Urinary bladder (tissue), 4 donors: Measurements from ENCODE around the gene NEU4. TPM values are rescaled to one million over a fixed set of nuclear protein-coding genes. Genes with fewer than 3 reads are reported as not detected.
"Not testable (repeated sequence)": the region's sequence is repeated elsewhere in the genome, so short reads cannot be mapped to it uniquely, and the experiment has no call there.

Experiments
- DNase-seq: peaks from one replicate; pipeline ENCODE4 v3.0.0-alpha.2; 2015; ENCODE audit errors: extremely low spot score
- H3K27ac ChIP-seq: one replicate; pipeline ENCODE4 v1.5.1; 2013; ENCODE audit warnings: low read depth, mild to moderate bottlenecking, moderate library complexity
- H3K36me3 ChIP-seq: one replicate; pipeline ENCODE4 v1.6.1; 2013; ENCODE audit warnings: mild to moderate bottlenecking, moderate library complexity; ENCODE audit not compliant: insufficient read depth
- H3K4me1 ChIP-seq: one replicate; pipeline ENCODE4 v1.6.1; 2013; ENCODE audit warnings: mild to moderate bottlenecking, moderate library complexity; ENCODE audit not compliant: insufficient read depth
- H3K4me3 ChIP-seq: one replicate; pipeline ENCODE4 v1.5.1; 2013; ENCODE audit warnings: low read depth, low read length
- WGBS: extraction: QIAGEN DNeasy Blood & Tissue Kit; methylation state at CpG from one replicate; pipeline ENCODE4 v1.1.7; 2013; 5-methylcytosine and 5-hydroxymethylcytosine counted together
- polyA plus RNA-seq: library from polyadenylated mRNA; stranded (reverse); fragments of 200-250 nt; gene quantifications from one replicate; pipeline ENCODE4 v1.2.3, GENCODE V29; 2013
- total RNA-seq: library from RNA; depleted of rRNA; stranded (reverse); fragments of >200 nt; gene quantifications from one replicate; pipeline ENCODE4 v1.2.3, GENCODE V29; 2014
- donor health status: healthy with polysubstance abuse.
- donor health status: healthy.

NEU4 gene
- total and polyA plus RNA-seq, 2 donors, result 0.21 to 0.29 TPM

DNA sequence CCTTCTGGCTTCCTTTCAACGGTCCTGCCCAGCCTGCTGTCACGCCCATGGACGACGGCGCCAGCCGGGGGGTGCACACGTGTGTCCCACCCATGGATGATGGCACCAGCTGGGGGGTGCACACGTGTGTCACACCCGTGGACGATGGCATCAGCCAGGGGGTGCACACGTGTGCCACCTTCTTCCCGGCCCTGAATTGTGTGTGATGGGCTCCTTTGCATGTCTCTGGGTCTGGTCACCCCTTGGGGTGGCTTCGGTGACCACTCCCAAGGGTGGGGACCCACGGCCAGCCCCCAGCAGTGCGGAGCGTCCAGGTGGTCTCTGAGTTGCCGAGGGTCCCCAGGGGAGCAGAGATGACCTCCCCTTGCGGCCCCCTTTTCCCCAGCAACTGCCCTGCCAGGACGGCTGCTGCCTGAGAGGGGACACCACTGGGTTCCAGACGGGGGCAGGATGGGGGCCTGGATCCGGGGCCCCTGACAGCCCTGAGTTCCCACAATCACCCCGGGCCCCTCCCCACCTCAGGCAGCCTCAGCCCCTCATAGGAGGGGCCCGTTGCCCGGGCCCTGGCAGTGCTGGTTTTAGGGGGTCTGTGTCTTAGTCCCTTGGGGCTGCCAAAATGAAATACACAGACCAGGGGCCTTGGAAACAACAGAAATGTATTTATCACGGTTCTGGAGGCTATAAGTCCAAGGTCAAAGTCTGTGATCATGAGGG is 9.4 kb downstream of the NEU4 start:
- 80% methylated on average over 25 of the region's 25 CpGs for whole genome bisulfite sequencing
- no peak overlapping the region for H3K4me3 ChIP-seq
- no peak for DNase-seq
- H3K36me3 ChIP-seq, result no peaks in the 10 kb centered on the region
- no peaks in the 10 kb centered on the region for H3K4me1 ChIP-seq
- H3K27ac ChIP-seq, result no peak overlapping the region

DNA sequence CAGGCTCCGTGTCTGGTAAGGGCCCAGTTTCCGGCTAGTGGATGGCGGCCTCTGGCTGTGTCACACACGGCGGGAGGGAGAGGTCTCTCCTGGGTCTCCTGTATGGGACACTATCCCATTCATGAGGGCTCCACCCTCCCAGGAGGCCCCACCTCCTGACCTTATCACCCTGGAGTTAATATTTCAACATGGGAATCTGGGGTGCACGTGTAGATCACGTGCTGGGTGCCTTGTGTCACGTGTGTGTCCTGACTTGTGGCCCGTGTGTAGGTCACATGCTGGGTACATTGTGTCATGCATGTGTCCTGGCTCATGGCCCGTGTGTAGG is 9.9 kb downstream of the NEU4 start:
- no peak overlapping the region for H3K4me3 ChIP-seq
- H3K4me1 ChIP-seq, result no peaks in the 10 kb centered on the region
- no peak overlapping the region for H3K27ac ChIP-seq
- no peak for DNase-seq
- WGBS, result 70% methylated on average over 10 of the region's 10 CpGs
- H3K36me3 ChIP-seq, result no peaks in the 10 kb centered on the region

DNA sequence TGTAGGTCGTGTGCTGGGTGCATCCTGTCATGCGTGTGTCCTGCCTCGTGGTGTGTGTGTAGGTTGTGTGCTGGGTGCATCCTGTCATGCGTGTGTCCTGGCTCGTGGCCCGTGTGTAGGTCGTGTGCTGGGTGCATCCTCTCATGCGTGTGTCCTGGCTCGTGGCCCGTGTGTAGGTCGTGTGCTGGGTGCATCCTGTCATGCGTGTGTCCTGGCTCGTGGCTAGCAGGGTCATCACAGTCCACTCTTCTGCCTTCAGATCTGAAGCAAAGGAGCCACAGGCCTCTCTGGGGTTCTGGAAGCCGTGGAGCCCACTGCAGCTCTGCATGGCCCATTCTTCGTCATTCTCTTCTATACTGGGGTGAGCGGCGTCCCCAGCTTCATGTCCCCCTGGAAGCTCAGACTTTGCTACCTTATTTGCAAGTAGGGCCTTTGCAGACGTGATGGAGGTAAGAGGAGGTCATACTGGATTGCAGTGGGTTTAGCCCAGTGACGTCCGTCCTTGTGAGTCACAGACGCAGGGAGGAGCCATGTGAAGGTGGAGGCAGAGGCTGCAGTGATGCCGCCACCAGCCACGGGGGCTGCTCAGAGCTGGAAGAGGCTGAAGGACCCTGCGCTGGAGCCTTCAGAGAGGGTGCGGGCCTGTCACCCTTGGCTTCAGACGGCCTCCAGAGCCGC is 11.1 kb downstream of the NEU4 start:
- H3K4me1 ChIP-seq, H3K27ac ChIP-seq, H3K4me3 ChIP-seq, DNase-seq, H3K36me3 ChIP-seq: not testable (repeated sequence)
- WGBS, result 87% methylated on average over 27 of the region's 27 CpGs

DNA sequence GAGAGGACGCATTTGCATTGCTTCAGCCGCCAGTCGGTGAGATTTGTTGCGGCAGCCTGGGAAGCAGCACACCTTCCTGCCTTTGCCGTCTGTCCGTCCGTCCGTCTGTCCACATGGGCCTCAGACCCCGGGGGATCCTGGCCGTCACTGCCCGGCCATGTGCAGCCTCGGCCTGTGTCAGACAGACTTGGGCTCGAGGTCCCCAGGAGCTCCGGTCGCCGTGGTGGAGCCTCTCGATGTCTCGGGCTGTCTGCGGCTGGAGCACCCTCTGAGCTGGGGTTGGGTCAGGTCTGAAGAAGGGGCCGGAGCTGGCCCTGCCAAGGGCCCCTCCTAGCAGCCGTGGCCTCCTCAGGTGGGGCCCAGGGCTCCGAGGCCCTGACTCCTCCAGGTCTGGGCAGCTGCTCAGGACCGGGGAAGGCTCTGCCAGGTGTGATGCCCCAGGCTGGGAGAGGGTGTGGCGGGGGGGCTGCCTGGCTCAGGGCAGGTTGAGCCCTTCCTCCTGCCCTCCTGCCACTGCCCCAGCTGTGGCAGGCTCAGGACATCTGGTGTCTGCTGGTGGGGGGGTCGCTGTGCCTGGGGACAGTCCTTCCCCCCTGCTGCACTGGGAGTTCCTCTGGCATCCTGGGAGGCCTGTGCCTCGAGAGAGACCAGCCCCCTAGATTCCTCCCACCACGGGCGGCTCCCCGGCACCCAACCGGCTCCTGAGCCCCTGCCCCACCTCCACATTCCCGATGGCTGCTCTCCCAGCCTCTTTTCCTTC is 11.8 kb downstream of the NEU4 start:
- no peak for DNase-seq
- H3K4me3 ChIP-seq, result no peak overlapping the region
- WGBS, result 84% methylated on average over 31 of the region's 31 CpGs
- H3K4me1 ChIP-seq, result no peaks in the 10 kb centered on the region
- no peaks in the 10 kb centered on the region for H3K36me3 ChIP-seq
- no peak overlapping the region for H3K27ac ChIP-seq

DNA sequence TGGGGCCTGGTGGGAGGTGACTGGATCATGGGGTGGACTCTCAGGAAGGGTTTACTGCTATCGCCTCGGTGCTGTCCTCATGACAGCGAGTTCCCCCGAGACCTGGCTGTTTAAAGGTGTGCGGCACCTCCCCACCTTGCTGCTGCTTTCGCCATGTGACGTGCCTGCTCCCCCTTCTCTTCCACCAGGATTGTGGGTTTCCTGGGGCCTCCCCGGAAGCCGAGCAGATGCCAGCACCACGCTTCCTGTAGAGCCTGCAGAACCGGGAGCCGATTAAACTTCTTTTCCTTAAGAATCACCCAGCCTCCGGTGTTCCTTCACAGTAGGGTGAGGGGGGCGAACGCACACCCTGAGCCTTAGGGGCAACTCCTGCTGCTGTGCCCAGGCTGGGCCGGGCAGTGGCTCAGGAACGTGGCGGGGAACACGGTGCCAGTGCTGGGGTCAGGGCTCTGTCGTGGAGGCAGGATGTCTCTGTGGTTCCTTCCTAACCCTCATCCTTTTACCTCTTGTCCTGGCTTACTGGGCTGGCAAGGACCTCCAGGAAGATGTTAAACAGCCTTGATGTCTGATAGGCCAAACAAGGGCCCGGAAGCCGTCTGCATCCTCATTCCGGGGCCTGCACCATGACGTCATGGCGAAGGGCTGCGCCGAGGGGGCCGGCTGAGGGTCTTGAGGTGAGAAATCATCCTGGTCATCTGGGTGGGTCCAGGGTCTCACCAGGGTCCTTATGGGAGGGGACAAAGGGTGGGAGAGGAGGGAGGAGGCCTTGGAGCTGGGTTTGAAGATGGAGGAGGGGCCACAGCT is 12.7 kb downstream of the NEU4 start:
- Histone ChIP-seq H3K4me1 (no peaks in the 10 kb centered on the region), H3K4me3 (no peak overlapping the region), H3K36me3 (no peaks in the 10 kb centered on the region), H3K27ac (no peak overlapping the region)
- WGBS, result 73% methylated on average over 28 of the region's 28 CpGs
- DNase-seq, result no peak

DNA sequence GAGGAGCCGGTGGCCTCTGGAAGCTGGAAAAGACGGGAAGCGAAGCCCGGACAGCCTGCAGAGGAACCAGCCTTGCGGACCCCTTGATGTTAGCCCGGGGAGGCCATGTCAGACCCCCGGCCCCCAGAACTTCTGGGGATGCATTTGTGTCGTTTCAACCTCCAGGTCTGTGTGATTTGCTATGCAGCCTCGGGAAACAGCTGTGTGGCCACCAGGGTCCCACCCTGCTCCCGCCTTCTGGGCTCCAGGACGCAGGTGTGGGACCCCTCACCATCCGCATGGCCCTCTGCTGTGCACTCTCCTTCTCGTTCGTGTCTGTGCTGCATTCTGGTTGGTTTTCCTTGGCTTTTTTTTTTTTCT is 13.3 kb downstream of the NEU4 start:
- 79% methylated on average over 14 of the region's 14 CpGs for WGBS
- DNase-seq, result no peak
- H3K27ac ChIP-seq, result no peak overlapping the region
- no peaks in the 10 kb centered on the region for H3K36me3 ChIP-seq
- H3K4me1 ChIP-seq, result no peaks in the 10 kb centered on the region
- no peak overlapping the region for H3K4me3 ChIP-seq

DNA sequence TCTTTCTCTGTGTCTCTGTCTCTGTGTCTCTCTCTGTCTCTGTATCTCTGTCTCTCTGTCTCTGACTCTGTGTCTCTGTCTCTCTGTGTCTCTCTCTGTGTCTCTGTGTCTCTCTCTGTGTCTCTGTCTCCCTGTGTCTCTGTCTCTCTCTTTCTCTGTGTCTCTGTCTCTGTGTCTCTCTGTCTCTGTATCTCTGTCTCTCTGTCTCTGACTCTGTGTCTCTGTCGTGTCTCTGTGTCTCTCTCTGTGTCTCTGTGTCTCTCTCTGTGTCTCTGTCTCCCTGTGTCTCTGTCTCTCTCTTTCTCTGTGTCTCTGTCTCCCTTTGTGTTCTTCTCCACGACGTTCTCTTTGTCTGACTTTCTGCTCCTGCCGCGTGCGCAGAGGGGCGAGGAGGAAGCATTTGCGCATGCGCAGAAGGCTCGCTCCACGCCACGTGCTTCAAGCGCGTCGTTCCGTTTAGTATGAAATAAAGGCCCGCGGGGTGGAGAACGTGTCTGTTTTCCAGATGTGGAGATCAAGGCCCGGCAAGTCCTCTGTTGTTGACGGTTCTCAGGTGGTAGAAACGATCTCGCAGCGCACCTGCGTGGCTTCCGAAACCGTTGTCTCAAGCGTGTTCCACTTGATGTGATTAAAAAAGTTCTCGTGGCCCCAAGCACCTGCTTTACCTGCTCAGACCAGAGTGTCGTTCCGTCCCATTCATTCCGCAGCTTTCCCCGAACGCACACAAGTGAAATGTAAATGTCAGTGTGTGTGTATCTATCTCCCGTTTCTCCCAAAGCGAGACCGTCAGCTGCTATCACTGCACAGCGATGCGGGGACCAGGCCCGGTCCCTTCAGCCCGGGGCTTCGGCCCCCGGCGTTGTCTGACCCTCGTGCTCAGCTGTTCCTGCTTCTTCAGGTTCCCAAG is 14.8 kb downstream of the NEU4 start:
- not testable (repeated sequence) for DNase-seq, H3K4me3 ChIP-seq, H3K27ac ChIP-seq, H3K36me3 ChIP-seq, H3K4me1 ChIP-seq
- 87% methylated on average over 45 of the region's 45 CpGs for WGBS

DNA sequence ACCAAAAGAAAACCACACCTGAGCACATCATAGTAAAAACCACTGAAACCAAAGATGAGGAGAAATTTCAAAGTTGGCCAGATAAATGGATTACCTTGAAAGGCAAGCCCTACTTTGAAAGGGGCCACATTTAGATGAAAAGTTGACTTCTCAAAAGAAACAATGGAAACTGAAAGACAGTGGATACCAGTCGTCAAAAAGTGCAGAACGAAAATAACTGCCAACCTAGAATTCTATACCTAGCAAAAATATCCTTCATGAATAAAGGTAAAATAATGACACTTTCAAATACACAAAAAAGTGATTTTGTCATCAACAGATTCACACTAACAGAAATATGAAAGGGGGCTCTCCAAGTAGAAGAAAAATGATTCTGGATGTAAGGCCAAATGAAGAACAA is 18.4 kb downstream of the NEU4 start:
- H3K4me3 ChIP-seq, result no peak overlapping the region
- H3K36me3 ChIP-seq, result no peaks in the 10 kb centered on the region
- no peaks in the 10 kb centered on the region for H3K4me1 ChIP-seq
- no peak overlapping the region for H3K27ac ChIP-seq
- WGBS, result 84% methylated on average over 2 of the region's 2 CpGs
- DNase-seq, result no peak

DNA sequence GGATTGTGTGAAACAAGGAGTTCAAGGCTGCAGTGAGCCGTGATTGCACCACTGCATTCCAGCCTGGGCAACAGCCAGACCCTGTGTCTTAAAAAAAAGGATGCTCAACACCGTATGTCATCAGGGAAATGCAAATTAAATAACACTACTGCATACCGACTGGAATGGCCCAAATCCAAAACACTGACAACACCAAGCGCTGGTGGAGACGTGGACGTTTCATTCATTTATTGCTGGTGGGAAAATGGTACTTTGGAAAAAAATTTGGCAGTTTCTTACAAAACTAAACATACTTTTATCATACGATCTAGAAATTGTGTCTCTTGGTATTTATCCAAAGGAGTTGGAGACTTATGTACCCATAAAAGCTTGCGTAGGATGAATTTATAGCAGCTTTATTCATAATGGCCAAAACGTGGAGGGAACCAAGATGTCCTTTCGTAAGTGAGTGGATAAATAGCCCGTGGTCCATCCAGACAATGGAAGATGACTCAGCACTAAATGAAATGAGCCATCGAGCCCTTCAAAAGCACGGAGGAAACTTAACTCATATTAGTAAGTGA is 24.2 kb downstream of the NEU4 start:
- WGBS, result 19% methylated on average over 13 of the region's 13 CpGs
- H3K27ac ChIP-seq, result no peak overlapping the region
- H3K4me1 ChIP-seq, result no peaks in the 10 kb centered on the region
- H3K36me3 ChIP-seq, result no peaks in the 10 kb centered on the region
- peak; percentile 69 for DNase-seq
- no peak overlapping the region for H3K4me3 ChIP-seq

DNA sequence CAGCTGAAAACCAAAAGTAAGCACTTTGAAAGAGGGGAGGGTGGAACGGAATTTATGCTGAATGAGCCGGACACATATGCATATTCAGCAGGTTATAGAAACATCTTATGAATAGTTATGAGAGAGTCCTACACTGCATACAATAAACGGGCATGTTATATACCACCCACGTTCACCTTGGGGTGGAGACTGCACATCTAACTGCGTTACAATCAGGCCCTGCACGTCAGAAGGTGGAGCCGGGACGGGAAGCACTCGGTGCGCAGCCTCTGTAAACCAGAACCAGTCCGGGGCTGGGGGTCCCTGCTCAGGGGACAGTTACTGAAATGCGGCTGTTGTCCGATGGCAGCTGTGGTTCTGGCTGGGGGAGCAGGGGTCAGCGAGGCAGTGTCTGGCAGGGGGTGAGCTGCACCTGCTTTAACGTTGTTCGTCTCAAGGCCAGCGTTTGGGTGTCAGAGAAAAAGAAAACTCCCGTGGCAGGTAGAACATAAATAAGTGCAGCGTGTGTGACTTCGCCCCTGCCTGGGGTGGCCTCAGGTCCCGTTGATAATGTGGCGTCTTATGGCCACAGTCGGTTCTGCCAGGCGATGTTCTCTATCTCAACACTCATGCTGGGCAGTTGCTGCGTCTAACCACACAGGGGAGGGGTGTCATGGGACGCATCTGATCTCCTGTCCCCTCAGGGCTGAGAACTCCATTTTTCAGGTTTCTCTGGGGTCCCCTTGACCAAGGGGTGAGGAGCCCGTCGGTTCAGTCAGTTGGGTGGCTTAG is 24.9 kb downstream of the NEU4 start:
- not testable (repeated sequence) for H3K27ac ChIP-seq, H3K36me3 ChIP-seq, H3K4me3 ChIP-seq, DNase-seq, H3K4me1 ChIP-seq
- 85% methylated on average over 28 of the region's 28 CpGs for WGBS

DNA sequence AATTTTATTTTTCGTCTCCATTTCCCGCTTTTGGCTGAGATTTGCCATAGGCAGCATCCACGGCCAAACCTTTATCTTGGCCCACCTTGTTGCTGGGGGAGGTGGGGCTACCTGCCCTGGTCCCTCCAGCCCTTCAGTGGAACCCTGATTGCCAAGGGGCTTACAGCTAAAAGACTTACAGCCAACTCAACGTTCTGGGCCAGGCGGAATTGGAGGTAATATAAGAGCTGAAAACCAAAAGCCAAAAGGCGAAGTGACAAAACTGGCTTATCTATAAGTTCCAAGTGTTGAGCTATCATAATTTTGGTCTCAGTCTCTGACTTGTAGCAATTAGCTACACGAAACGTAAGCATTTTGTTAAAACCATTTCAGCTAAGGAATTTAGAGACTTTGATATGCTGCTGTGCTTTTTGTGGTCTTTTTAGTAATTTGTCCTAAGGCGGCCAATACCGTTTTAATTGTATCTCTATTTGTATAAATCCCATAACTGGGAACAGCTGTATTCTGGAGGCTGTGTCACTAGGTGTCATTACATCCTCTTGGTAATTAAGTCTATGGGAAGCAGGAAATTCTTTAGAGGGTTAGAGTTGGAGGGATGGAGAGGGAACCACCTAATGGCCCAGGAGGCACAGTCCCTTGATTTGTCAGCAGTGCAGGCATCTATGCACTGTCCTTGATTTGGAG is 25.7 kb downstream of the NEU4 start:
- no peak for DNase-seq

DNA sequence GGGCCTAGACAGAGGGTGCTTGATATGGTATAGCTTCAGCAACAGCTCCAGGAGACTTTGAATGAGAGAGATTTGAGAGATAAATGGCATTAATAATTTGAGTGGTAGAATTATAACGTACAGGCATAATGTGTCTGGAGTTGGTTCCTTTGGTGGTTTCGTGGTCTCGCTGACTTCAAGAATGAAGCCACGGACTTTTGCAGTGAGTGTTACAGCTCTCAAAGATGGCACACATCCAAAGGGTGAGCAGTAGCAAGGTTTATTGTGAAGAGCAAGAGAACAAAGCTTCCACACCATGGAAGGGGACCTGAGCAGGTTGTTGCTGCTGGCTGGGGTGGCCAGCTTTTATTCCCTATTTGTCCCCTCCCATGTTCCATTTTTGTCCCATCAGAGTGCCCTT is 26.6 kb downstream of the NEU4 start:
- no peak overlapping the region for H3K4me3 ChIP-seq
- no peak for DNase-seq

More for the DNA sequence above, 25.7 kb downstream of the NEU4 start:
- Histone ChIP-seq H3K4me1 (no peaks in the 10 kb centered on the region), H3K27ac (no peak overlapping the region), H3K4me3 (no peak overlapping the region), H3K36me3 (no peaks in the 10 kb centered on the region)
- WGBS, result 92% methylated on average over 10 of the region's 10 CpGs

More for the DNA sequence above, 26.6 kb downstream of the NEU4 start:
- Histone ChIP-seq H3K36me3 (no peaks in the 10 kb centered on the region), H3K27ac (no peak overlapping the region), H3K4me1 (no peaks in the 10 kb centered on the region)
- 90% methylated on average over 4 of the region's 4 CpGs for WGBS
